KOPT-K1 (cell line): Measurements from ENCODE around the gene RAD50.
"Not testable (repeated sequence)": the region's sequence is repeated elsewhere in the genome, so short reads cannot be mapped to it uniquely, and the experiment has no call there.

Experiments used
- H3K27ac ChIP-seq: fragments of 200-600 bp; sonication (generic); 2 replicates; pipeline ENCODE4 v1.5.1; 2016; ENCODE audit warnings: antibody characterized with exemption, mild to moderate bottlenecking, low read depth, low read length; ENCODE audit not compliant: poor library complexity, severe bottlenecking
- H3K36me3 ChIP-seq: fragments of 200-600 bp; sonication (generic); 2 replicates; pipeline ENCODE4 v1.5.1; 2017; ENCODE audit warnings: antibody characterized with exemption, mild to moderate bottlenecking, low read length, moderate library complexity; ENCODE audit not compliant: insufficient read depth
- H3K9me3 ChIP-seq: fragments of 200-600 bp; sonication (generic); 2 replicates; pipeline ENCODE4 v1.5.1; 2017; ENCODE audit warnings: antibody characterized with exemption, low read length, mild to moderate bottlenecking; ENCODE audit not compliant: insufficient read depth, poor library complexity, severe bottlenecking

RAD50 gene

GRCh38 chr5:132680780-132681475, 124.2 kb downstream of the RAD50 start:
- Histone ChIP-seq H3K27ac (no peak overlapping the region), H3K9me3 (no peaks in the 10 kb centered on the region), H3K36me3 (peaks cover 6% of the 10 kb centered on the region)

GRCh38 chr5:132681476-132681831, 124.7 kb downstream of the RAD50 start:
- H3K9me3 ChIP-seq = no peaks in the 10 kb centered on the region
- no peak overlapping the region for H3K27ac ChIP-seq
- peaks cover 6% of the 10 kb centered on the region for H3K36me3 ChIP-seq

- no peaks in the 10 kb centered on the region for H3K9me3 ChIP-seq
- no peak overlapping the region for H3K27ac ChIP-seq
- H3K36me3 ChIP-seq = peaks cover 6% of the 10 kb centered on the region
These were observed 125.2 kb downstream of the RAD50 start for GRCh38 chr5:132681983-132682382.

GRCh38 chr5:132684491-132684890, 127.7 kb downstream of the RAD50 start:
- peak overlapping the region; percentile 93 for H3K27ac ChIP-seq
- no peaks in the 10 kb centered on the region for H3K9me3 ChIP-seq
- H3K36me3 ChIP-seq = peaks cover 5% of the 10 kb centered on the region

- Histone ChIP-seq H3K36me3 (no peaks in the 10 kb centered on the region), H3K27ac (peak overlapping the region; percentile 93), H3K9me3 (no peaks in the 10 kb centered on the region)
These were observed 128.3 kb downstream of the RAD50 start for GRCh38 chr5:132684922-132685720.

GRCh38 chr5:132686193-132686592, 129.4 kb downstream of the RAD50 start:
- Histone ChIP-seq H3K36me3 (no peaks in the 10 kb centered on the region), H3K9me3 (no peaks in the 10 kb centered on the region), H3K27ac (peak overlapping the region; percentile 93)

- Histone ChIP-seq H3K9me3 (no peaks in the 10 kb centered on the region), H3K36me3 (no peaks in the 10 kb centered on the region), H3K27ac (peak overlapping the region; percentile 93)
These were observed 131.2 kb downstream of the RAD50 start for GRCh38 chr5:132687995-132688394.

- Histone ChIP-seq H3K27ac (peak overlapping the region; percentile 93), H3K36me3 (no peaks in the 10 kb centered on the region), H3K9me3 (no peaks in the 10 kb centered on the region)
These were observed 132.0 kb downstream of the RAD50 start for GRCh38 chr5:132688536-132689339.

- Histone ChIP-seq H3K27ac (peak overlapping the region; percentile 93), H3K36me3 (no peaks in the 10 kb centered on the region), H3K9me3 (no peaks in the 10 kb centered on the region)
These were observed 132.7 kb downstream of the RAD50 start for GRCh38 chr5:132689513-132689912.

GRCh38 chr5:132690156-132690555, 133.4 kb downstream of the RAD50 start:
- H3K27ac ChIP-seq = peak overlapping the region; percentile 93
- no peaks in the 10 kb centered on the region for H3K9me3 ChIP-seq
- H3K36me3 ChIP-seq = peaks cover 2% of the 10 kb centered on the region; the same call in 1 of the 2 replicates

- not testable (repeated sequence) for H3K9me3 ChIP-seq
- Histone ChIP-seq H3K27ac (peak overlapping the region; percentile 63), H3K36me3 (peaks cover 12% of the 10 kb centered on the region)
These were observed 135.2 kb downstream of the RAD50 start for GRCh38 chr5:132691755-132692631.

GRCh38 chr5:132692632-132692967, 135.8 kb downstream of the RAD50 start:
- Histone ChIP-seq H3K9me3 (no peaks in the 10 kb centered on the region), H3K36me3 (peaks cover 18% of the 10 kb centered on the region), H3K27ac (peak overlapping the region; percentile 63)
